Left lung (tissue), 10 donors: ENCODE data around the gene MRGPRD. TPM values are rescaled to one million over a fixed set of nuclear protein-coding genes. Genes with fewer than 3 reads are reported as not detected.

Experiments used
- ATAC-seq: fragments of 200-7000 bp; cut with Tn5 transposase; one replicate; pipeline ENCODE4 v1.9.1; 2020; ENCODE audit warnings: moderate library complexity
- DNase-seq, 4 donors: peaks; one replicate each; pipeline ENCODE4 v3.0.0-alpha.2; 2013 to 2020
- H3K27ac ChIP-seq, 2 donors: fragments of 200-600 bp; sonication (generic) in 1 of 2; one replicate each; pipeline versions ENCODE4 v1.5.0 to v1.8.0; 2020 to 2021
- H3K27me3 ChIP-seq, 2 donors: fragments of 200-600 bp; sonication (generic) in 1 of 2; one replicate each; pipeline versions ENCODE4 v1.5.0 to v1.8.0; 2020 to 2021
- H3K36me3 ChIP-seq, 2 donors: fragments of 200-600 bp; sonication (generic) in 1 of 2; one replicate each; pipeline versions ENCODE4 v1.5.0 to v1.8.0; 2020 to 2021
- H3K4me1 ChIP-seq, 2 donors: fragments of 200-600 bp; one replicate each; pipeline ENCODE4 v1.8.0; 2021
- H3K4me3 ChIP-seq, 2 donors: fragments of 200-600 bp; sonication (generic) in 1 of 2; one replicate each; pipeline versions ENCODE4 v1.5.0 to v1.8.0; 2020 to 2021; ENCODE audit warnings: mild to moderate bottlenecking in 1 of 2
- H3K9me3 ChIP-seq, 2 donors: fragments of 200-600 bp; sonication (generic) in 1 of 2; one replicate each; pipeline versions ENCODE4 v1.5.0 to v1.8.0; 2020 to 2021
- intact Hi-C, 2 donors: fragments of 100-400 bp; cut with DNase I; formaldehyde crosslinking; loops; one replicate each; pipeline versions ENCODE4 v1.11.2 to v1.14.2; 2022
- polyA plus RNA-seq, 6 donors: library from polyadenylated mRNA; unstranded; fragments of 120-200 nt; gene quantifications; one replicate each; pipeline ENCODE4 v1.2.1, GENCODE V29; 2013; ENCODE audit not compliant: insufficient read length in 6 of 6
- total RNA-seq, 2 donors: library from RNA; stranded (reverse); fragmentation: NEBNext Ultra II Directional; extraction: Animal tissue kit (Norgen Biotek cat#: 25700); gene quantifications; one replicate each; pipeline ENCODE4 v1.2.1, GENCODE V29; 2021
- TF ChIP-seq, protein P1 (sequence below), 2 donors: fragments of 200-600 bp; sonication (generic) in 1 of 2; IDR thresholded peaks; one replicate each; pipeline versions ENCODE4 v1.5.0 to v1.8.0; 2021; ENCODE audit warnings: antibody characterized with exemption in 2 of 2
- donor health status: DM: no; HTN: yes; CAD: no.
- donor health status: DM: no; HTN: no; CAD: no.

The MRGPRD gene
- total and polyA plus RNA-seq, 8 donors: not detected

DNA sequence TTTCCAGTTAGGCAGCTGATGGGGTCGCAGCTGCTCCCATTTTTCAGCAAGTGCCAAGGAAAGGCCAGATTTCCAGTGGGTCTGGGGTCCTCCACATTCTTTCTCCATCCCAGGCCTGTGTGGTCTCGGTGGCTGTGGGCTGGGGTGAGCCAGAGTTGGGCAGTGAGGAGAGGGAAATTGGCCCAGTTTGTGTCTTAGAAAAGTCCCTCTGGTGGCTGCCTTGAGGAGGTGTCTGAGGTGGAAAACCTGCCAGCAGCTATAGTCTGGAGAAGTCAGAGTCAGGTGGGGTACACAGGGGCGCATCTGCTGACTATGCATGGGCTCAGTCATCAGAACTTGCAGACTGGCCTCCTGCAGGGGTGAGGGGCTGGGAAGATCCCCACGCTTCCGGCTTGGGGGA lies 30.5 kb downstream of the MRGPRD start:
- DNase-seq (no peak), ATAC-seq (no peak)
- TF ChIP-seq, protein P1, sequence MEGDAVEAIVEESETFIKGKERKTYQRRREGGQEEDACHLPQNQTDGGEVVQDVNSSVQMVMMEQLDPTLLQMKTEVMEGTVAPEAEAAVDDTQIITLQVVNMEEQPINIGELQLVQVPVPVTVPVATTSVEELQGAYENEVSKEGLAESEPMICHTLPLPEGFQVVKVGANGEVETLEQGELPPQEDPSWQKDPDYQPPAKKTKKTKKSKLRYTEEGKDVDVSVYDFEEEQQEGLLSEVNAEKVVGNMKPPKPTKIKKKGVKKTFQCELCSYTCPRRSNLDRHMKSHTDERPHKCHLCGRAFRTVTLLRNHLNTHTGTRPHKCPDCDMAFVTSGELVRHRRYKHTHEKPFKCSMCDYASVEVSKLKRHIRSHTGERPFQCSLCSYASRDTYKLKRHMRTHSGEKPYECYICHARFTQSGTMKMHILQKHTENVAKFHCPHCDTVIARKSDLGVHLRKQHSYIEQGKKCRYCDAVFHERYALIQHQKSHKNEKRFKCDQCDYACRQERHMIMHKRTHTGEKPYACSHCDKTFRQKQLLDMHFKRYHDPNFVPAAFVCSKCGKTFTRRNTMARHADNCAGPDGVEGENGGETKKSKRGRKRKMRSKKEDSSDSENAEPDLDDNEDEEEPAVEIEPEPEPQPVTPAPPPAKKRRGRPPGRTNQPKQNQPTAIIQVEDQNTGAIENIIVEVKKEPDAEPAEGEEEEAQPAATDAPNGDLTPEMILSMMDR (IDR thresholded peaks at IDR 0.05): no peak
- Histone ChIP-seq H3K36me3 (no peaks in the 10 kb centered on the region), H3K27ac (no peak overlapping the region), H3K4me1 (peaks cover 0 to 5% of the 10 kb centered on the region in 2 donors), H3K27me3 (peaks cover 0 to 5% of the 10 kb centered on the region in 2 donors), H3K9me3 (no peaks in the 10 kb centered on the region), H3K4me3 (no peak overlapping the region)
- intact Hi-C loops: no loop called here

DNA sequence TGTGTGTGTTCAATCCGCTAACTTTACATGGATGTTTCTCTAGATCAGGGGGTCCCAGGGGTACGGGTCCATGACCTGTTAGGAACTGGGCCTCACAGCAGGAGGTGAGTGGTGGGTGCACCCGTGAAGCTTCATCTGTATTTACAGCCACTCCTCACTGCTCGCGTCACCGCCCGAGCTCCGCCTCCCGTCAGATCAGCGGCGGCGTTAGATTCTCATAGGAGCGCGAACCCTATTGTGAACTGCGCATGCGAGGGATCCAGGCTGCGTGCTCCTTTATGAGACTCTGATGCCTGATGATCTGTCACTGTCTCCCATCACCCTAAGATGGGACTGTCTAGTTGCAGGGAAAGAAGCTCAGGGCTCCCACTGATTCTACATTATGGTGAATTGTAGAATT lies 31.9 kb downstream of the MRGPRD start:
- no peak overlapping the region for H3K27ac ChIP-seq
- TF ChIP-seq, protein P1 (IDR thresholded peaks at IDR 0.05): no peak
- no peaks in the 10 kb centered on the region for H3K36me3 ChIP-seq
- H3K27me3 ChIP-seq: peaks cover 0 to 5% of the 10 kb centered on the region in 2 donors
- no peaks in the 10 kb centered on the region for H3K4me1 ChIP-seq
- H3K9me3 ChIP-seq: no peaks in the 10 kb centered on the region
- intact Hi-C loops: no loop called here
- ATAC-seq (no peak), DNase-seq (no peak)
- no peak overlapping the region for H3K4me3 ChIP-seq

DNA sequence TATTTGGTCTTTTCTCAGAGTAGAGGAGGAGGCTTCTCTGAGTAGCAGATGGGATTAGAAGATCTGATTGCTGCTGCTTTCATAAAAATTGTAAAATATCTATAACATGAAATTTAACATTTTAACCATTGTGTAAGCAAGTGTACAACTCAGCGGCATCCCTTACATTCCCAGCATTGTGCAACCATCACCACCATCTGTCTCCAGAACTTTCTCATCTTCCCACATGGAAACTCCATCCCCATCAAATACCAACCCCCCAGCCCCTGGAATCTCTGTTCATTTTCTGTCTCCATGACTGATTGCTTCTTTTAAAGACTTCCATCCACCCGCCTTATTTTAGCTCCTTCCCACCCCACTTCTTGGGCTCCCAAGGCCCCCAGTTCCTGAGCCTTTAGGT lies 32.3 kb downstream of the MRGPRD start:
- Histone ChIP-seq H3K27ac (no peak overlapping the region), H3K9me3 (no peaks in the 10 kb centered on the region), H3K4me1 (no peaks in the 10 kb centered on the region), H3K27me3 (peaks cover 0 to 5% of the 10 kb centered on the region in 2 donors), H3K36me3 (no peaks in the 10 kb centered on the region), H3K4me3 (no peak overlapping the region)
- DNase-seq (no peak), ATAC-seq (no peak)
- intact Hi-C loops: no loop called here
- TF ChIP-seq, protein P1 (IDR thresholded peaks at IDR 0.05): no peak

DNA sequence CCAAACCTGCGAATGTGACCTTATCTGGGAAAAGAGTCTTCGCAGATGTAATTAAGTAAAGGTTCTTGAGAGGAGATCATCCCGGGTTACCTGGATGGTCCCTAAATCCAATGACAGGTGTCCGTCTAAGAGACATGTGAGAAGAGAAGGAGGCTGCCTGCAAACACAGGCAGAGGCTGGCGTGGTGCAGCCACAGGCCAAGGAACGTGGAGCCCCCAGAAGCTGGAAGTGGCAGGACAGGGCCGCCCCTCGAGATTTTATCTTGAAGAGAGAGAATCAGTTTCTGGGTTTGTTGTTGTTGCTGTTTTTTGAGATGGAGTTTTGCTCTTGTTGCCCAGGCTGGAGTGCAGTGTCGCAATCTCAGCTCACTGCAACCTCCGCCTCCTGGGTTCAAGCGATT lies 33.6 kb downstream of the MRGPRD start:
- Histone ChIP-seq H3K4me3 (no peak overlapping the region), H3K9me3 (no peaks in the 10 kb centered on the region), H3K4me1 (no peaks in the 10 kb centered on the region), H3K36me3 (no peaks in the 10 kb centered on the region), H3K27ac (no peak overlapping the region), H3K27me3 (peaks cover 0 to 5% of the 10 kb centered on the region in 2 donors)
- no peak for ATAC-seq
- DNase-seq: no peak
- TF ChIP-seq, protein P1 (IDR thresholded peaks at IDR 0.05): no peak
- intact Hi-C loops: no loop called here

DNA sequence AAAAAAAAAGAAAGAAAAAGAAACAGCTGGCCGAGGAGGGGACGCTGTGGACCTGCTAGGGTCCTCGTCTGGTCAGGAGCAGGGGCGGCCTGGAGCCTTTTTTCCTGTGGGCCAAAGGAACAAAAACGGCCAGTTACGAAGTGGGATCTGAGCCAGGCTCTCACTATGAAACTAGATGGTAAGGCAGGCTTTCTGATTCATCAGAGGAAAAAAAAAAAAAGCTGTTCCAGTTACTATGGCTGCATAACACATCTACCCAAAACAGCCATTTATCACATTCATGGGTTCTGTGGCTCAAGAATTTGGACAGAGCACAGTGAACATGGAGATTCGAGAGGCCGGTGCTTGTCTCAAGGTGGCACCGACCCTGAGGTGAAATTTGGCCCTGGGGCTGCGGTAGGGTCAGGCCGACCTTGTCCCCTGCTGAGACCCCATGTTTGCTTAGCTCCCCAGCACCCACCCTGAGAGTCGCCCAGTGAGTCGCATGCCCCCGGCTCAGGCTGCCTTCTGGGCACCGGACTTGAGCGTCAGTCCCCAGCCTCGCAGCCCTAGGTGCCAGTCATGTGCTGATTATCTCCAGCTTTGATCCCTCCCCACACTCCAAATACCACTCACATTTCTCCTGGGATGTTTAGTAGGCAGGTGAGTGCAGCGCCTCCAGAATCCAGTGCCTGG lies 34.2 kb downstream of the MRGPRD start:
- Histone ChIP-seq H3K4me3 (no peak overlapping the region), H3K27ac (peak overlapping the region in 1 of 2 donors; percentile 33), H3K27me3 (peaks cover 0 to 5% of the 10 kb centered on the region in 2 donors), H3K9me3 (no peaks in the 10 kb centered on the region), H3K4me1 (no peaks in the 10 kb centered on the region), H3K36me3 (peaks cover 0 to 4% of the 10 kb centered on the region in 2 donors)
- ATAC-seq: peak; percentile 75
- intact Hi-C loops: no loop called here
- TF ChIP-seq, protein P1 (IDR thresholded peaks at IDR 0.05): no peak
- DNase-seq: peak in 1 of 4 donors; percentile 55
